ENCODE measurements around the gene DCDC2. TPM values are rescaled to one million over a fixed set of nuclear protein-coding genes. Genes with fewer than 3 reads are reported as not detected.

DCDC2 gene
- total RNA-seq, 6 experiments from 2014 or later, result not detected

GRCh38 chr6:24397631-24398030 is 39.8 kb upstream of the DCDC2 start:
- Mint-ChIP-seq H3K4me3 (no peak overlapping the region), H3K36me3 (ENCODE audit: low read depth) (no peaks in the 10 kb centered on the region), H3K4me1 (ENCODE audit: low read depth) (peaks cover 37% of the 10 kb centered on the region), H3K27me3 (ENCODE audit: insufficient read depth) (peaks cover 21% of the 10 kb centered on the region), H3K9me3 (peaks cover 9% of the 10 kb centered on the region; the same call in 1 of the 2 replicates), H3K27ac (no peak overlapping the region)
- no peak for DNase-seq
- no peak for TF ChIP-seq CTCF (IDR thresholded peaks at IDR 0.05)

- Mint-ChIP-seq H3K36me3 (ENCODE audit: low read depth) (no peaks in the 10 kb centered on the region), H3K4me1 (ENCODE audit: low read depth) (peaks cover 29% of the 10 kb centered on the region), H3K9me3 (peaks cover 9% of the 10 kb centered on the region; the same call in 1 of the 2 replicates), H3K27me3 (ENCODE audit: insufficient read depth) (peaks cover 21% of the 10 kb centered on the region), H3K4me3 (no peak overlapping the region), H3K27ac (no peak overlapping the region)
- TF ChIP-seq CTCF (IDR thresholded peaks at IDR 0.05), result no peak
- DNase-seq, result no peak
Observed at GRCh38 chr6:24396824-24397223, 39.0 kb upstream of the DCDC2 start.

DNA sequence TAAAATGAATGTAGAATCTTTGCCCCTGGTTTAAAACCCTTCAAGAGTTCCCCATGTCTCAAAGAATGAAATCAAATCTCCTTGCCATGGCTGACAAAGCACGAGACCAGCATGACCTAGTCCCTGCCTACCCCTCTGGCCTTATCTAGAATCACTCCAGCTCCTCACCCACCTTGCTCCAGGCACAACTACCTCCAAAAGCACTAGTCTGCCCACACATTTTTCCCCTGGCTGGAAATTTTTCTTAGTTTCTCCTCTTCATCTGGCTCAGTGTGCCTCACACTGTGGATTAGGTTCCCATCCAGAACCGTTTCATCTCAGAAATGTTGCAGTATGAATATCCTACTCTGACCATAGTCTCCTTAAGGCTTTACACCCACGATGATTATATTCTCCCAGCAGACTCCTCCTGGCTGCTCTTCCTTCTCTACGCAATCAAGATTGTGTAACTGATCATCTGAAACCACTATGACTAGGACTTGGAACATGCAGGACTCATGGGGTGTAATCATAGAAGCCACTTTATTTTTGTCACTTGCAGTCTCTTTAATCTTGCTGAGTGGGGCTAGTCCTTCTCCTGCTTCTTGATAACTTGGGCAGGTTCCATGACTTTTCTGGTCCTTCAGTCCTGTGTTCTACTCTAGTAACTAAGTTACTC is 37.0 kb upstream of the DCDC2 start:
- peak overlapping the region; percentile 5; the same call in 1 of the 2 replicates for H3K4me3 Mint-ChIP-seq
- H3K27ac Mint-ChIP-seq, result peak overlapping the region; percentile 10; the same call in 1 of the 2 replicates
- peaks cover 16% of the 10 kb centered on the region for H3K4me1 Mint-ChIP-seq (ENCODE audit: low read depth)
- DNase-seq, result peak; percentile 82
- peaks cover 9% of the 10 kb centered on the region; the same call in 1 of the 2 replicates for H3K9me3 Mint-ChIP-seq
- TF ChIP-seq CTCF (IDR thresholded peaks at IDR 0.05), result no peak
- H3K36me3 Mint-ChIP-seq (ENCODE audit: low read depth), result no peaks in the 10 kb centered on the region
- H3K27me3 Mint-ChIP-seq (ENCODE audit: insufficient read depth), result peaks cover 18% of the 10 kb centered on the region

GRCh38 chr6:24394061-24394779 is 36.4 kb upstream of the DCDC2 start:
- no peak for TF ChIP-seq CTCF (IDR thresholded peaks at IDR 0.05)
- H3K36me3 Mint-ChIP-seq (ENCODE audit: low read depth), result no peaks in the 10 kb centered on the region
- peaks cover 9% of the 10 kb centered on the region; the same call in 1 of the 2 replicates for H3K9me3 Mint-ChIP-seq
- peaks cover 12% of the 10 kb centered on the region for H3K27me3 Mint-ChIP-seq (ENCODE audit: insufficient read depth)
- peaks cover 11% of the 10 kb centered on the region for H3K4me1 Mint-ChIP-seq (ENCODE audit: low read depth)
- no peak overlapping the region for H3K4me3 Mint-ChIP-seq
- DNase-seq, result no peak
- H3K27ac Mint-ChIP-seq, result no peak overlapping the region

- Mint-ChIP-seq H3K27me3 (ENCODE audit: insufficient read depth) (peaks cover 5% of the 10 kb centered on the region; the same call in 1 of the 2 replicates), H3K36me3 (ENCODE audit: low read depth) (no peaks in the 10 kb centered on the region), H3K27ac (no peak overlapping the region), H3K4me1 (ENCODE audit: low read depth) (peaks cover 11% of the 10 kb centered on the region), H3K4me3 (no peak overlapping the region), H3K9me3 (peaks cover 7% of the 10 kb centered on the region; the same call in 1 of the 2 replicates)
- DNase-seq, result no peak
- no peak for TF ChIP-seq CTCF (IDR thresholded peaks at IDR 0.05)
Observed at GRCh38 chr6:24391756-24392405, 34.0 kb upstream of the DCDC2 start.

All from HFFc6 (cell line).